Fibroblast of skin of left quadriceps (primary cell): Measurements from ENCODE around the gene PTEN.
"Not testable (repeated sequence)": the region's sequence is repeated elsewhere in the genome, so short reads cannot be mapped to it uniquely, and the experiment has no call there.

Source experiments
- DNase-seq, 2 experiments: peaks; one replicate each; pipeline ENCODE4 v3.0.0-alpha.2; 2013; ENCODE audit warnings: low read depth in 2 of 2

The PTEN gene

GRCh38 chr10:87869773-87870551 is 6.5 kb downstream of the PTEN start:
- DNase-seq, result no peak

DNA sequence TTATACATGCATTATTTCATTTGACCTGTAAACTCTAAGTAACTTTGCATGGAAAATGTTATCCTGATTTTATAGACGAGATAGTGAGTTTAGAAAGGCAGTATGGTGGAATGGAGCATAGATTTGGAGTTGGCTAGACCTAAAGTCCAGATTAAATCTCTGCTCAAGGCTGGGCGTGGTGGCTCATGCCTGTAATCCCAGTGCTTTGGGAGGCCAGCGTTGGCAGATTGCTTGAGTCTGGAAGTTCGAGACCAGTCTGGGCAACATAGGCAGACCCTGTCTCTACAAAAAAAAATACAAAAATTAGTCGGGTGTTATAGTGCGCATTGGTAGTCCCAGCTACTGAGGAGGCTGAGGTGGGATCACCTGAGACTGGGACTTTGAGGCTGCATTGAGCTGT is 9.4 kb downstream of the PTEN start:
- DNase-seq, result no peak

- DNase-seq, result no peak
Observed at GRCh38 chr10:87873656-87874055, 10.2 kb downstream of the PTEN start.

DNA sequence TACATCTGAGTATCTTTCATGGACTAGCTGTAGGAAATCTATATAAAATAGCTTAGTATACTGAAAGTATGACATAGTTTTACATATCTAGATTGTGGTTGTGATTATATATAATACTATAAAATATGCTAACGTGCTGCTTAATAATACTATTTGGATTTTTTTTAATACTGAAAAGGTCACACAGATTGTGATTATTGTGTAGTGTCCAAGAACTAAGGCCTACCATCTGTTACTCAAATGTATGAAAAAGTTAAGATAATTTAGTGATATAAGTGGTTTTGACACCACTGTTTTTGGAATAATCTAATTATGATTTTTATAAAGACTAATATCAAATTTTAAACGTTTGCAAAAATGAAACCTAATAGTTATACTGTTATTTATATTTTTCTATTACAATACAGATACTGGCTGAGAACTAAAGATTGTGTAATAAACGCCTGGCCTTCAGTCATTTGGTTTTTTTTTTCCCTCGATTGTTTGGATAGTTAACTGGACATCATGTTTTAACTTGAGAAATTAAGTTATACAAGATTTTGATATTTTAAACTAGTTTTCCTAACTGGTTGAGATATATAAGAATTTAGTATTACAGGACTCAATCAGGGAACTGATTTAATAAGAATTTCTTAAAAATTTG is 12.6 kb downstream of the PTEN start:
- DNase-seq, result no peak

DNA sequence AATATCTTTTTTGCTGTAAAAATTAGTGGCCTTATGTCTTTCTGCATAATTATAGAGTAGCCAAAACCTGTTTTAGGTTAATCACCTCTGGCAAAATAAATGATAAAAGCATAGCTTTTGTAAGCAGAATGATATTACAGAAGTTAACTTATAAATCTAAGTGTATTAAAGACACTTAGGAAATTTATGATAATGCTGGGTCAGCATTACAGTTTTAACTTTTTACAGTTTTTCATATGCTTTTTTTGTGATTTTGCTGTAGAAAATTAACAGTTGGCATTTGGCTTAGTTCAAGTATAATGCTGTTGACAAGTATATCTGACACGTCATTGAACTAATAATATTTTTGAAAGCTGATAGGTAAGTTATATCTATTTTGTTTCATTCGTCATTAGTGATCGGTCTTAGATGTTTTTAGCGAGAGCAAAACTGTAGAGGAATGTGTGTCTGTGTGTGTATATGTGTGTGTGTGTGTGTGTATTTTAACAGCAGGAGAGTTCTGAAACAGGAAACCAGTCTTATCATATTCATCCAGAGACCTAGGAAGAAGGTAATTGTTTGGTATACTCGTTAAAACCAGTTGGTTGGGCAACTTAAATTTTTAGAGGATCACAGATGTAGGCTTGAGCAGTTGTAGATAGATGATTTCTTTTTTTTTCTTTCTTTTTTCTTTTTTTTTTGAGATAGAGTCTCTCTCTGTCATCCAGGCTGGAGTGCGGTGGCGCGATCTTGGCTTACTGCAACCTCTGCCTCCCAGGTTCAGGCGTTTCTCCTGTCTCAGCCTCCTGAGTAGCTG is 15.4 kb downstream of the PTEN start:
- no peak for DNase-seq

DNA sequence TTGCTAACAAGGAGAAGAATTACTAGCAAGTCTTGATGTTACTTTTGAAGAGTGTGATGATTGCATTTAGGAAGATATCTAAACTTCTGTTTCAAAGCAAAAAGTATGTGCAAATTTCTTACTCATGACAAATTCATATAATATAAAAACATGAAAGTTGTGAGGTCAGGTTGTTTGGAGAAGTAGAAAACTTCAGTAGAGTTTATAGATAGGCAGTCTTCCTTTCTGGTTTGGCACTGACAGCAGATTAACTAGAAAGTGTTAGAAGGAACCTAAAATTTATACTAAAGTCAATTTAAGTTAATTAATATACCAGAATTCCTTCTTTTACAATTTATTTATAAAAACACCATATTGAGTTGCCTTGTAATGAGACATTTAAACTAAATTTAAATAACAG is 16.9 kb downstream of the PTEN start:
- DNase-seq, result no peak

GRCh38 chr10:87881373-87882059 is 18.1 kb downstream of the PTEN start:
- not testable (repeated sequence) for DNase-seq

DNA sequence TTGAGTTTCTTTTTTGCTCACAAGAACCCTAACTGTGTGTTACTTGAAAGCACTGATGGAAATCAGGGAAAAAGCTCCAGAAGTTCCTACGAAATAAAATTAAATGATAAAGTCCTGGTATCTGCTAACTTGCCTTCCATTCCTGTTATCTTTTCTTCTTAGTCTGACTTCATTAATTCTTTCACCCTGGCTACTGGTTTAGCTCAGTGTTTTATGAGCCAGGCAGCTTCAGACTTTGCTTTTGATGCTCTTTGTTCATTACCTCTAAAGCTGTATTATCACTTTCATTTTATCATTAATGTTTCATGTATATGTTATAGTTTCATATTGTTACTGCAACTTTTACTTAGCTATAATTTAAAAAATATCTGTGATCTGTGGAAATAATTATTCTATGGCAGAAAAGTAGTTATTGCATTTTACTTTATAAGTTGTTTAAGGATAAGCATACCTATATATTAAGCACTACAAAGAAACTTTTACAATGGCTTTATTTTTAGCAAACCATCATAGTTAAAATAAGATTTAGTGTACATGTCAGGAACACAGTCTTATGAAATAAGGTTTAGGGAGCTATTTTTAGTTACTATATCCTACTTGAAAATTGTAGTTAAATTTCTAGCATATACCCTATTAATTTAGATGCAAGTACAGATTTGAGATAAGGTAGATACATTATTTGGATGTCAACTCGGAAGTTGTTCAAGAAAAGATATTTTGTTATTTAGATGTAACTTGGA is 19.3 kb downstream of the PTEN start:
- DNase-seq, result no peak

DNA sequence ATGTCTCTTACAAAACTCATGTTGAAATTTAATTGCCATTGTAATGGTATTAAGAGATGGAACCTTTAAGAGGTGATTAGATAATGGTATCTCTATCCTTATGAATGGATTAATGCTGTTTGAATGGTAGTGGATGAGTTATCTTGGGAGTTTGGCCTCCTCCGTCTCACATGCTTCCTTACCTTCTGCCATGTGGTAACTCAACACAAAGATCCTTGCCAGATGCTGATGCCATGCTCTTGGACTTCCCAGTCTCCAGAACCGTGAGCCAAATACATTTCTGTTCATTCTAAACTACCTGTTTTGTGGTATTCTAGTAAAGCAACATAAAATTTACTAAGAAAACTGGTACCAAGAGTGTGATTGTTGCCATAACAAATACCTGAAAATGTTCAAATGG is 23.2 kb downstream of the PTEN start:
- no peak for DNase-seq

- no peak for DNase-seq
Observed at GRCh38 chr10:87887146-87887545, 23.7 kb downstream of the PTEN start.

DNA sequence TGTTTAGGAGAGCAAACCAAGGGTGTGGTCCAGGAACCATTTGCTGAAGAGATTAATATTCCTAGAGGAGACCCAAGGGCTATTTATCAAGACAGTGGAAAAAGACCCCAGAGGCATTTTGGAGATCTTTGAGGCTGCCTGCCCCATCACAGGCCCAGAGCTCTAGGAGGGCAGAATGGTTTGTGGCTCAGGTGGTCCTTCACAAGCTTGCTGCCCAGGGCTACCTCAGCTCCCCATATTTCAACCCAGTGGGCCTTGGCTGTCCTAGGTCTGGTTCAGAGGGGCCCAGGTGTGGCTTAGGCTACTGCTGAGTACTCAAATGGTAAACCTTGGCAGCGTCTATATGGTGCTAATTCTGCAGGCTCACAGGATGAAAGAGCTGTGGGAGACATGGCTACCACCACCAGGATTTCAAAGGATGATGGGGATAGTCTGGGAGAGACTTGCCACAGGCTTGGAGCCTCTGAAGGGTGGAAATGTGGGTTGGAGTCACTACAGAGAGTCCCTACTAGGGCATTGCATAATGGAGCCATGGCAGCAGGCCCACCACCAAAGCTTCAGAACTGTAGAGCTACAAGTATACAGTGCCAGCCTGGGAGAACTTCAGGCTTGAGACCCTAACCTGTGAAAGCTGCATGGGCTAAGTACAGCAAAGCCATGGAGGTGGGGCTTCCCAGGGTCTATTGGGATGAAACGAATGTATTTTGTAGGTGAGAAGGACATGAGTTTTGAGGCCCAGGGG is 24.3 kb downstream of the PTEN start:
- no peak for DNase-seq

DNA sequence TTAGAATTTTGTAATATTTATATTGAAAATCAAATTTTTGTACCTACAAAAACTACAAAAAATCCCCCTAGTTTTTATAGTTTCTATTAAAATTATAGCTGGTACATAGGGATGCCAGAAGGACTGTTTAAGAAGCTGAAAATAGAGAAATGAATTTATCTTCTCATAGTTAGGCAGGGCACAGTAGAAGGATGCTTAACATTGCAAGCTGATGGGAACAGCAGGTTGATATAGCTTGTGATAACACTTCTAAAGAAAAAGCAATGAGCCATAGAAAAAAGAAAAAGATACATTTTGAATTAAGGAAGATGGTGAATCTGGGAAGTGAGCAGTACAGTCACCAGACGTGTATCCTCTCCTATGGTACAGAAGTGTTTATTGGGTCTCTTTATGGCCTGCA is 32.0 kb downstream of the PTEN start:
- no peak for DNase-seq

DNA sequence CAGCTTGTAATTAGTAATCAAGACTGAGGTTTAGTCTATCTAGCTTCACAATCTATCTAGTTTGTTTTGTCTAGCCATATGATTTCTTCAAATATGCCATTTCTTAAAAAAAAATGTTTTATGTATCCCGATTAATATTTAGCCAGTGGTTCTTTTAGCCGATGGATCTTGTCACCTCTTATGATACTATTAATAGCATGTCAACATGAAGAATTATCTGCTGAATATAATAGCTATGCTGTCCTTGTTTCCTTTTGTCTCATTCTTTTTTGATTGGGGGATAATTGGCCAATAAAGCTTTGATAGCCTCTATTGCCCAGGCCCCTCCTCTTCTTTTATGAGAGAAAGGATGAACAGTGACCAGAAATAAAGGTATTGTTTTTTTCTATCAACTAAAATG is 32.8 kb downstream of the PTEN start:
- DNase-seq, result no peak

DNA sequence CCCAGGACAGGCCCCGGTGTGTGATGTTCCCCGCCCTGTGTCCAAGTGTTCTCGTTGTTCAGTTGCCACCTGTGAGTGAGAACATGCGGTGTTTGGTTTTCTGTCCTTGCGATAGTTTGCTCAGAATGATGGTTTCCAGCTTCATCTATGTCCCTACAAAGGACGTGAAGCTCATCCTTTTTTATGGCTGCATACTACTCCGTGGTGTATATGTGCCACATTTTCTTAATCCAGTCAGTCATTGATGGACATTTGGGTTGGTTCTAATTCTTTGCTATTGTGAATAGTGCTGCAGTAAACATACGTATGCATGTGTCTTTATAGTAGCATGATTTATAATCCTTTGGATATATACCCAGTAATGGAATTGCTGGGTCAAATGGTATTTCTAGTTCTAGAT is 34.5 kb downstream of the PTEN start:
- DNase-seq, result not testable (repeated sequence)

DNA sequence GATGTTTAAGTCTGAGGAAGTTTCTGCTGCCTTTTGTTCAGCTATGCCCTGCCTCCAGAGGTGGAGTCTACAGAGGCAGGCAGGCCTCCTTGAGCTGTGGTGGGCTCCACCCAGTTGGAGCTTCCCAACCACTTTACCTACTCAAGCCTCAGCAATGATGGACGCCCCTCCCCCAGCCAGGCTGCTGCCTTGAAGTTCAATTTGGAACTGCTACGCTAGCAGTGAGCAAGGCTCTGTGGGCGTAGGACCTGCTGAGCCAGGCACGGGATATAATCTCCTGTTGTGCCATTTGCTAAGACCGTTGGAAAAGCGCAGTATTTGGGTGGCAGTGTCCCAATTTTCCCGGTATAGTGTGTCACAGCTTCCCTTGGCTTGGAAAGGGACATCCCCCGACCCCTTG is 40.0 kb downstream of the PTEN start:
- DNase-seq, result not testable (repeated sequence)

GRCh38 chr10:87913156-87913921 is 49.9 kb downstream of the PTEN start:
- no peak for DNase-seq

DNA sequence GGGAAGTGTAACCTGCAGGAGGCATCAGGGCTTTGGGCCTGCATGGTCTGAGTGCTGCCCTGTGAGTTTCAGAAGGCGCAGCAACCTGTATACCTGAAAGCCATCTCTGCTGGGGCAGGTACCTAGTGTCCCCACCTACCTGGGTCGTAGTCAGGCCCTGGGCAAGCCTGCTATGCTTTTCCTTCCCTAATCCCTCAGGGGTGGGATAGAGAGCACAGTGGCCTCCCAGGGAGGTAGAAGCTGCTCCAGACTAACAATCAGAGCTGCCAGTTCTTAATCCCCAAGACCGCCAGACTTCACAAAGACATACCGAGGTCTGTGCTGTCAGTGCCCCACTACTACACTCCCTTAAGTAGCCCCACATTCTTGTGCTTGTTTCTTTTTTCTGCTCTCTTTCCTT is 52.0 kb downstream of the PTEN start:
- DNase-seq, result no peak

DNA sequence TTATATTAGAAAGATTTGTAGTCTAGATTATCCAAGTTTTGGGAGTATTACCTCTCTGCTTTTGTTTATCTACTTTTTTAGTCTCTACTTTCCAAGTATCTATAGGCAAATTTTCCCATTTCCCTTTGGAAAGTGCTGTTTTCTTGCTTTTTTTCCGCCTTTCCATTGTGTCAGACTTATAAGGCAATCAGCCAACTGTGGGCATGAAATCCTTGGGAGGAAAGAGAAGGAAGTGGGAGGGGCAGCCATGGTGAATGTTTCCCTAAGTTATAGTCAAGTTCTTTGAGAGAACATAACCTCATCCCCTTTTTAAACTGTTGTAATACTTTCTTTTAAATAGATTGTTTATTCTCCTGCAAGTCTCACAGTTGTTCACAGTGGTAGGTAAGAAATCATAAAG is 52.6 kb downstream of the PTEN start:
- DNase-seq, result no peak

- no peak for DNase-seq
Observed at GRCh38 chr10:87916515-87916914, 53.1 kb downstream of the PTEN start.

DNA sequence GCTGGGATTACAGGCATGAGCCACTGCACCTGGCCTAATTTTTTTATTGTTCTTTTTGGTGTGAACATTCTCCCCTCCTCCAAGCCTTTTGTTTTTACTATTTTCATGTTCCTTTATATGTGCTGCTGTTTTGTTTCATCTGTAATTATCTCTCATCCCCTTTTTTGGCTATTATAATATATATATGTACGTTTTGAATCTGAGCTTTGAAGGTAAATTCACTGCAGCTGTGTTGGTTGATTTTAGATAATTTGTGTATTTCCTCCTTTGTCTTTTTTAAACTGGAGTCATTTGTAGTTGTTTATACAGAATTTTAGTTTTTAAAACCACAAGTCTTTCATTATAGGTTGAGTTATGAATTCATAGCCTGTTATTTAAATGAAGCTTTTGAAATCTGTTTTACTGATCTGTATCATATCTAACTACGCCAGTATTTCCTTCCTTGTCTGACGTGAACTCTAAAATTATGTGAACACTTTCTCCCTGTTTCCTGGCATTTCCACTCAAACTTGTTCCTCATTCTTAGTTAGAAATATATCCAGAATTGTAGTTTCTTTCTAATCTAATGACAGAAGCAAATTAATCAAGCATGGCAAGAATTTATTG is 54.9 kb downstream of the PTEN start:
- DNase-seq, result no peak
